ENCODE results near the gene INSR. TPM values are rescaled to one million over a fixed set of nuclear protein-coding genes. Genes with fewer than 3 reads are reported as not detected.

The INSR gene
- total RNA-seq, 4 donors from 2014 or later, result 150 to 420 (median 196) TPM

- 11 to 15% methylated on average over 8 of the region's 8 CpGs for WGBS, 2 donors
- TF ChIP-seq EP300 (IDR thresholded peaks at IDR 0.05) (peak; percentile 46 to 55), POLR2A (IDR thresholded peaks at IDR 0.05) (no peak)
- DNase-seq (ENCODE audit: low spot score in 2 of 2), result peak; percentile 45 to 76
- Histone ChIP-seq H3K4me1 (peaks cover 0 to 42% (median 9%) of the 10 kb centered on the region in 4 donors), H3K36me3 (no peaks in the 10 kb centered on the region), H3K27me3 (no peaks in the 10 kb centered on the region), H3K27ac (peak overlapping the region; percentile 72 to 95 (median 87)), H3K9me3 (no peaks in the 10 kb centered on the region), H3K4me3 (peak overlapping the region; percentile 31 to 81 (median 52))
Observed at GRCh38 chr19:7196763-7197118, 97.5 kb downstream of the INSR start.

DNA sequence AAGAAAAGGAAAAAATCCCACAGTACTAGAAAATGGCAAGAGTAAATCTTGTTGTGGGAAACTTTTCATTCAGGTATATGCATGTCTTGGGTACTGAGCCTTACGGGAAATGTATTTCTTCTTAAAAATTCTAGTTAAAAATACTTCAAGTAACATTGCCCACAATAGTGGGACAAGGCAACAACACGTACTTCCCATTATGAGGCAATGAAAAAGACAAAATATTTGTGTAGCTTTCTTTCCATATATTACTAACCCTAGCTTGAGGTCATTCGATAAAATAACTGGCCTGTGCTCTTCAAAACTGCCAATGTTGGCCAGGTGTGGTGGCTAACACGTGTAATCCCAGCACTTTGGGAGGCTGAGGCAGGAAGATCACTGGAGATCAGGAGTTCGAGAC, 99.2 kb downstream of the INSR start:
- peak overlapping the region in 1 of 4 donors; percentile 24 for H3K27ac ChIP-seq

GRCh38 chr19:7194566-7194965, 99.6 kb downstream of the INSR start:
- H3K27me3 ChIP-seq, result no peaks in the 10 kb centered on the region
- no peak for TF ChIP-seq POLR2A (IDR thresholded peaks at IDR 0.05)
- no peak for TF ChIP-seq EP300 (IDR thresholded peaks at IDR 0.05)
- no peak for TF ChIP-seq CTCF (IDR thresholded peaks at IDR 0.05)
- DNase-seq (ENCODE audit: low spot score in 2 of 2), result no peak
- H3K27ac ChIP-seq, result no peak overlapping the region
- no peak overlapping the region for H3K4me3 ChIP-seq
- H3K4me1 ChIP-seq, result peaks cover 0 to 43% (median 9%) of the 10 kb centered on the region in 4 donors
- H3K36me3 ChIP-seq, result no peaks in the 10 kb centered on the region
- no peaks in the 10 kb centered on the region for H3K9me3 ChIP-seq
- 93 to 96% methylated on average over 9 of the region's 9 CpGs for WGBS, 2 donors

More for the DNA sequence above, 99.2 kb downstream of the INSR start:
- no peak for DNase-seq (ENCODE audit: low spot score in 2 of 2)
- Histone ChIP-seq H3K9me3 (no peaks in the 10 kb centered on the region), H3K27me3 (no peaks in the 10 kb centered on the region), H3K4me1 (peaks cover 0 to 47% (median 9%) of the 10 kb centered on the region in 4 donors), H3K4me3 (no peak overlapping the region), H3K36me3 (no peaks in the 10 kb centered on the region)
- WGBS, 2 donors, result 90 to 93% methylated on average over 5 of the region's 5 CpGs
- TF ChIP-seq CTCF (IDR thresholded peaks at IDR 0.05) (no peak), POLR2A (IDR thresholded peaks at IDR 0.05) (no peak), EP300 (IDR thresholded peaks at IDR 0.05) (no peak)

DNA sequence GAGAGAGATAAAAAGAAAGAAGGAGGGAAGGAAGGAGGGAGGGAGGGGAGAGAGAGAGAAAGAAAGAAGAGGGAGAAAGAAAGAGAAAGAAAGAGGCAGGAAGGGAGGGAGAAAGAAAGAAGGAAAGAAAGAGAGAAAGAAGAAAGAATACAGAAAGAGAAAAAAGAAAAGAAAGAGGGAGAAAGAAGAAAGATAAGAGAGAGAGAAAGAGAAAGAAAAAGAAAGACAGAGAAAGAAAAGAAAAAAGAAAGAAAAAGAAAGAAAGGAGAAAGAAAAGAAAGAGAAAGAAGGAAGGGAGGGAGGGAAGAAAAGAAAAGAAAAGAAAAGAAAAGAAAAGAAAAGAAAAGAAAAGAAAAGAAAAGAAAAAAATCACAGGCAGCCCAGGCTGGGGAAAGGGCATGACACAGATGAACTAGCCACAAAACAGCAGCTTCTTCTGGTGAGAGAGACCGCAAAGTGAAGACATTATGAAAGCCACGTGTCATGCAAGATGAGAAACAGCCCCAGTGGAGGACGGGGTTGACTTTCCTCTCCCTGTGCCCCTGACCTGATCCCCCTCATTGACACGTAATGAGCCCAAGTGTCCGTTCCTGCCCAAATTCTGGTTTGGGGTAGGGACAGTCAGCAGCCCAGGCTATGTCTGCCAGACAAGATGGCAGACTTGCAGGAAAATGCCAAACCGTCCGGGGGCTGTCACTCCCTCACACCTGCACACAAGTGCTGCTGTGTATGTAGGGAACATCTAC, 102.1 kb downstream of the INSR start:
- Histone ChIP-seq H3K9me3 (no peaks in the 10 kb centered on the region), H3K4me1 (peaks cover 0 to 28% (median 5%) of the 10 kb centered on the region in 4 donors), H3K27ac (peak overlapping the region in 1 of 4 donors; percentile 20), H3K36me3 (no peaks in the 10 kb centered on the region), H3K27me3 (no peaks in the 10 kb centered on the region), H3K4me3 (no peak overlapping the region)
- WGBS, 2 donors, result 30 to 42% methylated on average over 7 of the region's 7 CpGs
- no peak for DNase-seq (ENCODE audit: low spot score in 2 of 2)
- no peak for TF ChIP-seq CTCF (IDR thresholded peaks at IDR 0.05)
- no peak for TF ChIP-seq EP300 (IDR thresholded peaks at IDR 0.05)
- TF ChIP-seq POLR2A (IDR thresholded peaks at IDR 0.05), result no peak

DNA sequence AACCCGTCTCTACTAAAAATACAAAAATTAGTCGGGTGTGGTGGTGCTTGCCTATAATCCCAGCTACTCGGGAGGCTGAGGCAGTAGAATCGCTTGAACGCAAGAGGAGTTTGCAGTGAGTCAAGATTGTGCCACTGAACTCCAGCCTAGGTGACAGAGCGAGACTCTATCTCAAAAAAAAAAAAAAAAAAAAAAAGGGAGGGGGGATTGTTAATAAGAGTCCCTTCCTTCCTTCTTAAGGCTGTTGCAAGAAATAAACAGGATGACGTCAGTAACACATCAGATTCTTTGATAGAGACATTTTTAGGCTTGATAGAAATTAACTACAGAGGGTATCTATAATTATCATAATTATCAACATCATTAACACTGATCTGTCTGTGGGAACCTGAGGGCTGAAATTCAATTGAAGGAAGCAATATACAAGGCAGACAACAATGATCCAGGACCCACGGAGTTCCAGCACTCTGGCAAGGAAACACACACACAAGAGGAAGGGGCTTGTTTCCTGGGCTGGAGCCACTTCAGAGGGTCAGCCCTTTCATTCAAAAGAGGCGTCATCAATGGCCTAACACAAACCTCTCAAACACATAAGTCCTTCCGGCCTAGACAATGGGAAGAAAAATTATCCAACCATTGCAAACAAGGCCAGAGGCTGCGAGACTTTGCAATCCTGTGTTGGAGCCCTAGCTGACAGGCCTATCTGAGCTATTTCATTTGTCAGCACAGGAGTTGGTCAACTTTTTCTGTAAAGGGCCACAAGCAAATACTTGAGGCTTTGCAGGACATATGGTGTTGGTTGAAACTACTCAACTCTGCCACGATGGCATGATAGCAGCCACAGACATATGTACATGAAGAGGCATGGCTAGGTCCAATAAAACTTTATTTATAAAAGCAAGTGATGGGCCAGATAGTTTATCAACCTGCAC, 105.2 kb downstream of the INSR start:
- H3K9me3 ChIP-seq, result no peaks in the 10 kb centered on the region
- no peaks in the 10 kb centered on the region for H3K27me3 ChIP-seq
- H3K4me3 ChIP-seq, result no peak overlapping the region
- H3K27ac ChIP-seq, result no peak overlapping the region
- DNase-seq (ENCODE audit: low spot score in 2 of 2), result no peak
- TF ChIP-seq CTCF (IDR thresholded peaks at IDR 0.05) (no peak), EP300 (IDR thresholded peaks at IDR 0.05) (peak in 1 of 2 donors; percentile 50), POLR2A (IDR thresholded peaks at IDR 0.05) (no peak)
- peaks cover 0 to 5% (median 0%) of the 10 kb centered on the region in 3 donors for H3K36me3 ChIP-seq
- WGBS, 2 donors, result 71 to 76% methylated on average over 12 of the region's 12 CpGs
- peaks cover 0 to 18% (median 5%) of the 10 kb centered on the region in 4 donors for H3K4me1 ChIP-seq
